Heart left ventricle (tissue), 16 donors: ENCODE data around the gene TTLL9. TPM values are rescaled to one million over a fixed set of nuclear protein-coding genes. Genes with fewer than 3 reads are reported as not detected.
"Not testable (repeated sequence)": the region's sequence is repeated elsewhere in the genome, so short reads cannot be mapped to it uniquely, and the experiment has no call there.

Source experiments
- ATAC-seq, 4 donors: fragments of 200-7000 bp; cut with Tn5 transposase; one replicate each; pipeline ENCODE4 v1.9.1; 2020 to 2022; ENCODE audit warnings: moderate library complexity in 4 of 4, mild to moderate bottlenecking in 3 of 4, moderate number of reproducible peaks in 1 of 4
- DNase-seq, 5 donors: peaks; one replicate each; pipeline ENCODE4 v3.0.0-alpha.2; 2020
- H3K27ac ChIP-seq, 12 donors: fragments of 200-600 bp; sonication (generic) in 4 of 12; one replicate each; pipeline versions ENCODE4 v1.5.0 to v1.8.0; 2016 to 2022; ENCODE audit warnings: mild to moderate bottlenecking in 2 of 12
- H3K27me3 ChIP-seq, 9 donors: fragments of 200-600 bp; sonication (generic) in 2 of 9; one replicate each; pipeline versions ENCODE4 v1.5.1 to v1.8.0; 2016 to 2022; ENCODE audit warnings: mild to moderate bottlenecking in 3 of 9
- H3K36me3 ChIP-seq, 9 donors: fragments of 200-600 bp; sonication (generic) in 2 of 9; one replicate each; pipeline versions ENCODE4 v1.5.0 to v1.8.0; 2018 to 2022; ENCODE audit warnings: mild to moderate bottlenecking in 2 of 9
- H3K4me1 ChIP-seq, 12 donors: fragments of 200-600 bp; sonication (generic) in 4 of 12; one replicate each; pipeline versions ENCODE4 v1.5.0 to v1.8.0; 2016 to 2022; ENCODE audit warnings: mild to moderate bottlenecking in 3 of 12
- H3K4me3 ChIP-seq, 12 donors: fragments of 200-600 bp; sonication (generic) in 4 of 12; one replicate each; pipeline versions ENCODE4 v1.5.0 to v1.8.0; 2017 to 2022; ENCODE audit warnings: mild to moderate bottlenecking in 9 of 12, moderate library complexity in 4 of 12
- H3K9me3 ChIP-seq, 12 donors: fragments of 200-600 bp; sonication (generic) in 4 of 12; one replicate each; pipeline versions ENCODE4 v1.5.0 to v1.8.0; 2016 to 2022; ENCODE audit warnings: mild to moderate bottlenecking in 1 of 12
- CTCF ChIP-seq, 12 donors: fragments of 200-600 bp; sonication (generic) in 4 of 12; IDR thresholded peaks; one replicate each; pipeline versions ENCODE4 v1.5.0 to v1.8.0; 2018 to 2022; ENCODE audit warnings: antibody characterized with exemption in 12 of 12, mild to moderate bottlenecking in 5 of 12
- POLR2A ChIP-seq, 2 donors: fragments of 450-650 bp; IDR thresholded peaks; one replicate each; pipeline ENCODE4 v1.6.1; 2017; ENCODE audit warnings: antibody characterized with exemption in 2 of 2, mild to moderate bottlenecking in 2 of 2, moderate library complexity in 2 of 2
- WGBS, 4 donors: extraction: QIAGEN DNeasy Blood & Tissue Kit in 2 of 4; methylation state at CpG; one replicate each; pipeline versions ENCODE4 v1.1.5 to v1.1.7; 2013 to 2018; 5-methylcytosine and 5-hydroxymethylcytosine counted together
- intact Hi-C, 10 donors: fragments of 100-400 bp; cut with DNase I; formaldehyde crosslinking; loops; one replicate each; pipeline versions ENCODE4 v1.11.1 to v1.14.2; 2022
- polyA plus RNA-seq, 2 donors: library from polyadenylated mRNA; stranded (reverse); fragments of 200-250 nt; gene quantifications; one replicate each; pipeline ENCODE4 v1.2.3, GENCODE V29; 2013
- total RNA-seq, 9 donors: library from RNA; depleted of rRNA in 2 of 9; stranded (reverse); fragments of >200 nt in 2 of 9; fragmentation: NEBNext Ultra II Directional in 3 of 9; extraction: Animal tissue kit (Norgen Biotek cat#: 25700) in 3 of 9; gene quantifications; one replicate each; pipeline versions ENCODE4 v1.1.0 to v1.2.4, GENCODE V29; 2016 to 2023
- donor health status: ischemic (EF 13 %, LVEDD 7.1; RV severe dilation, severe dysfunction).
- donor health status: healthy with polysubstance abuse.
- donor health status: DM: no; HTN: yes; CAD: no.
- donor health status: DM: no; HTN: no; CAD: no.
- donor health status: ischemic (EF 25% LVEDD 6.9; RV normal size, moderate dysfunction).
- donor health status: ischemic (EF 25% LVEDD 5.7; RV mildly dilated, moderate dysfunction).
- donor health status: healthy.
- donor health status: DM: yes; HTN: yes; CAD: no.
- donor health status: ischemic (EF 35%, LVEDD 5.7; RV mildly dilated, moderate dysfunction).
- donor health status: nonischemic (EF 11% LVEDD 7.7; RV severe dilation, severe dysfunction).
- donor health status: DM: yes; HTN: yes; CAD: no.
- donor health status: PGD.
- donor health status: ischemic (EF 29% LVEDD 5.4; RV normal size, mild dysfunction).
- donor health status: nonischemic (EF 23%, LVEDD 6.1; RV moderate dilation, normal function).

TTLL9 gene
- total and polyA plus RNA-seq, 11 donors, result not detected

GRCh38 chr20:31927627-31928159 lies 57.3 kb downstream of the TTLL9 start:
- DNase-seq (no peak), ATAC-seq (no peak)
- Histone ChIP-seq H3K9me3 (no peaks in the 10 kb centered on the region), H3K27ac (no peak overlapping the region), H3K4me1 (no peaks in the 10 kb centered on the region), H3K4me3 (no peak overlapping the region), H3K27me3 (peaks cover 0 to 13% (median 0%) of the 10 kb centered on the region in 9 donors), H3K36me3 (no peaks in the 10 kb centered on the region)
- no peak for TF ChIP-seq POLR2A (IDR thresholded peaks at IDR 0.05)
- no peak for TF ChIP-seq CTCF (IDR thresholded peaks at IDR 0.05)
- intact Hi-C loops, result no loop called here
- 84 to 86% (median 86%) methylated on average over 8 of the region's 8 CpGs for WGBS, 4 donors

GRCh38 chr20:31929631-31930030 lies 59.2 kb downstream of the TTLL9 start:
- DNase-seq, H3K27ac ChIP-seq, ATAC-seq, H3K9me3 ChIP-seq, intact Hi-C loops, H3K4me1 ChIP-seq, H3K36me3 ChIP-seq, H3K4me3 ChIP-seq: not testable (repeated sequence)
- WGBS, 4 donors, result 69 to 83% (median 82%) methylated on average over 4 of the region's 4 CpGs
- H3K27me3 ChIP-seq, result peaks cover 0 to 12% (median 0%) of the 10 kb centered on the region in 9 donors

GRCh38 chr20:31930779-31931178 lies 60.3 kb downstream of the TTLL9 start:
- intact Hi-C loops, result no loop called here
- no peaks in the 10 kb centered on the region for H3K9me3 ChIP-seq
- peaks cover 0 to 10% (median 0%) of the 10 kb centered on the region in 9 donors for H3K27me3 ChIP-seq
- TF ChIP-seq POLR2A (IDR thresholded peaks at IDR 0.05), result no peak
- TF ChIP-seq CTCF (IDR thresholded peaks at IDR 0.05), result no peak
- no peak overlapping the region for H3K4me3 ChIP-seq
- DNase-seq, result no peak
- no peaks in the 10 kb centered on the region for H3K36me3 ChIP-seq
- WGBS, 4 donors, result 30 to 40% (median 35%) methylated on average over 5 of the region's 5 CpGs
- no peaks in the 10 kb centered on the region for H3K4me1 ChIP-seq
- no peak overlapping the region for H3K27ac ChIP-seq
- ATAC-seq, result no peak

GRCh38 chr20:31933698-31934097 lies 63.3 kb downstream of the TTLL9 start:
- Histone ChIP-seq H3K27ac (no peak overlapping the region), H3K36me3 (no peaks in the 10 kb centered on the region), H3K9me3 (no peaks in the 10 kb centered on the region), H3K4me3 (no peak overlapping the region), H3K27me3 (no peaks in the 10 kb centered on the region), H3K4me1 (no peaks in the 10 kb centered on the region)
- intact Hi-C loops, result no loop called here
- WGBS, 4 donors, result 82 to 90% (median 85%) methylated on average over 8 to 10 of the region's 10 CpGs
- TF ChIP-seq CTCF (IDR thresholded peaks at IDR 0.05) (no peak), POLR2A (IDR thresholded peaks at IDR 0.05) (no peak)
- DNase-seq (no peak), ATAC-seq (no peak)

- no peaks in the 10 kb centered on the region for H3K9me3 ChIP-seq
- intact Hi-C loops, result no loop called here
- no peaks in the 10 kb centered on the region for H3K4me1 ChIP-seq
- DNase-seq (no peak), ATAC-seq (peak in 1 of 4 donors; percentile 15)
- no peaks in the 10 kb centered on the region for H3K27me3 ChIP-seq
- no peak for TF ChIP-seq CTCF (IDR thresholded peaks at IDR 0.05)
- no peak for TF ChIP-seq POLR2A (IDR thresholded peaks at IDR 0.05)
- WGBS, 4 donors, result 88 to 100% (median 88%) methylated on average over 2 to 14 of the region's 14 CpGs
- H3K36me3 ChIP-seq, result no peaks in the 10 kb centered on the region
- no peak overlapping the region for H3K27ac ChIP-seq
- no peak overlapping the region for H3K4me3 ChIP-seq
These were observed 64.1 kb downstream of the TTLL9 start for GRCh38 chr20:31934491-31934890.
